ENCODE results near the gene PSMG2. TPM values are rescaled to one million over a fixed set of nuclear protein-coding genes. Genes with fewer than 3 reads are reported as not detected.

Gene PSMG2
- total RNA-seq, 1 experiment from 2014 or later: 84.3 TPM

GRCh38 chr18:12679183-12679786 is 23.6 kb upstream of the PSMG2 start:
- H2AFZ ChIP-seq (ENCODE audit: low read depth, low read length, poor library complexity, severe bottlenecking): no peak overlapping the region
- ChIA-PET CTCF (interaction anchor here (0.6 kb wide), 1 partner anchor 284 kb away, joined by 4 read pairs; no protein-coding TSS in a partner anchor), RAD21 (ENCODE audit: low non-redundant PET in 1 of 2, low total read pairs in 2 of 2, uncharacterized antibody in 2 of 2, unreplicated experiment in 2 of 2) (no interaction called here), POLR2A (no interaction called here)
- intact Hi-C loops (cut with micrococcal nuclease): no loop called here
- no peaks in the 10 kb centered on the region for H4K20me1 ChIP-seq (ENCODE audit: insufficient read depth)
- no peak overlapping the region for H3K4me3 ChIP-seq (replicated peaks in 1 of 2; ENCODE audit: low read depth in 1 of 2, low read length in 2 of 2)
- TF ChIP-seq EZH2phosphoT487 (IDR thresholded peaks at IDR 0.05; ENCODE audit: borderline replicate concordance): no peak
- TF ChIP-seq JUND (IDR thresholded peaks at IDR 0.05): no peak
- no peak for TF ChIP-seq TCF7L2 (IDR thresholded peaks at IDR 0.05; ENCODE audit: borderline replicate concordance, extremely low read depth, insufficient read depth, insufficient read length)
- no peak for TF ChIP-seq SP1 (IDR thresholded peaks at IDR 0.05; ENCODE audit: low read depth)
- TF ChIP-seq SRF (IDR thresholded peaks at IDR 0.05; ENCODE audit: low read depth): no peak
- TF ChIP-seq MAX (IDR thresholded peaks at IDR 0.05): no peak
- no peak for TF ChIP-seq RAD21 (IDR thresholded peaks at IDR 0.05; ENCODE audit: low read depth)
- no peak for TF ChIP-seq EGR1 (IDR thresholded peaks at IDR 0.05; ENCODE audit: low read depth)
- no peak for TF ChIP-seq CEBPB (IDR thresholded peaks at IDR 0.05; ENCODE audit: low read depth)
- no peak for TF ChIP-seq CBX3 (IDR thresholded peaks at IDR 0.05; ENCODE audit: low read depth)
- TF ChIP-seq ATF3 (IDR thresholded peaks at IDR 0.05): no peak
- no peak for TF ChIP-seq ZNF274 (IDR thresholded peaks at IDR 0.05; ENCODE audit: low read depth, low read length)
- TF ChIP-seq POLR2A (IDR thresholded peaks at IDR 0.05; ENCODE audit: borderline replicate concordance, extremely low read depth, insufficient read depth, insufficient read length): no peak
- TF ChIP-seq ZFX (IDR thresholded peaks at IDR 0.05): no peak
- TF ChIP-seq POLR2AphosphoS5 (IDR thresholded peaks at IDR 0.05; ENCODE audit: low read depth, low read length): no peak
- no peak for TF ChIP-seq YY1 (IDR thresholded peaks at IDR 0.05; ENCODE audit: extremely low read depth, insufficient replicate concordance, low read depth, low read length)
- peak overlapping the region; percentile 2; the same call in 1 of the 2 replicates for H3K4me2 ChIP-seq (ENCODE audit: low read length)
- peaks cover 3 to 8% of the 10 kb centered on the region in 2 experiments; a peak in 3 of 4 replicates for H3K4me1 ChIP-seq (ENCODE audit: control insufficient read depth in 1 of 2, insufficient read depth in 2 of 2, low read length in 2 of 2)
- H3K9ac ChIP-seq (ENCODE audit: low read length): 0 out of 2 replicates have a peak overlapping the region, but pooled peaks have one; percentile 7
- no peaks in the 10 kb centered on the region for H3K9me3 ChIP-seq (ENCODE audit: control insufficient read depth in 1 of 2, insufficient read depth in 1 of 2, low read depth in 1 of 2, low read length in 2 of 2)
- DNase-seq (ENCODE audit: low read depth, low spot score): no peak
- BruUV-seq (replicated peaks): no TSS peak
- H3K27ac ChIP-seq (ENCODE audit: low read depth, low read length): peak overlapping the region; percentile 29; the same call in 1 of the 2 replicates
- H3K36me3 ChIP-seq (ENCODE audit: control insufficient read depth in 1 of 2, insufficient read depth in 2 of 2, low read length in 2 of 2): peaks cover 8 to 11% of the 10 kb centered on the region in 2 experiments; a peak in 2 of 4 replicates
- H3K79me2 ChIP-seq (ENCODE audit: insufficient read depth, low read length): no peaks in the 10 kb centered on the region
- no peaks in the 10 kb centered on the region for H3K9me2 ChIP-seq (ENCODE audit: insufficient read depth)
- H3K27me3 ChIP-seq (ENCODE audit: insufficient read depth, low read length): no peaks in the 10 kb centered on the region
- ATAC-seq: peak; percentile 81
